DND-41 (cell line): Measurements from ENCODE around the gene CDH10.

ENCODE experiments used
- ATAC-seq: fragments of 200-7000 bp; cut with Tn5 transposase; 3 replicates; pipeline ENCODE4 v1.9.1; 2021; ENCODE audit warnings: low read depth; ENCODE audit not compliant: insufficient read depth
- DNase-seq: peaks from one replicate; pipeline ENCODE4 v3.0.0-alpha.2; 2020
- H2AFZ ChIP-seq: 2 replicates; pipeline ENCODE4 v1.6.0; 2012; ENCODE audit warnings: low read depth, low read length
- H3K27ac ChIP-seq: 2 replicates; pipeline ENCODE4 v1.5.1; 2012; ENCODE audit warnings: low read length, inconsistent platforms
- H3K27me3 ChIP-seq: fragments of 200-600 bp; sonication (generic); 2 replicates; pipeline ENCODE4 v1.6.0; 2012; ENCODE audit warnings: low read length, mild to moderate bottlenecking, inconsistent platforms; ENCODE audit not compliant: insufficient read depth, poor library complexity
- H3K36me3 ChIP-seq: 2 replicates; pipeline ENCODE4 v1.5.1; 2012; ENCODE audit warnings: low read length, inconsistent platforms; ENCODE audit not compliant: insufficient read depth
- H3K4me1 ChIP-seq: 2 replicates; pipeline ENCODE4 v1.5.1; 2012; ENCODE audit warnings: mild to moderate bottlenecking, low read length; ENCODE audit not compliant: insufficient read depth
- H3K4me2 ChIP-seq: 2 replicates; pipeline ENCODE4 v1.6.0; 2012; ENCODE audit warnings: mild to moderate bottlenecking, moderate library complexity, low read length, inconsistent platforms; ENCODE audit not compliant: insufficient read depth
- H3K4me3 ChIP-seq, 2 experiments: fragments of 200-600 bp in 1 of 2; shearing (Covaris generic) in 1 of 2; 2 replicates each; pipeline ENCODE4 v1.5.1; 2012 to 2016; ENCODE audit warnings: inconsistent platforms in 2 of 2, low read length in 2 of 2, mild to moderate bottlenecking in 2 of 2, low read depth in 1 of 2, moderate library complexity in 1 of 2
- H3K79me2 ChIP-seq: 2 replicates; pipeline ENCODE4 v1.6.0; 2012; ENCODE audit warnings: low read length, inconsistent platforms; ENCODE audit not compliant: insufficient read depth
- H3K9ac ChIP-seq: 2 replicates; pipeline ENCODE4 v1.6.0; 2012; ENCODE audit warnings: low read depth, mild to moderate bottlenecking, inconsistent platforms, low read length, moderate library complexity
- H3K9me3 ChIP-seq: 2 replicates; pipeline ENCODE4 v1.5.1; 2012; ENCODE audit warnings: low read length, moderate library complexity, mild to moderate bottlenecking, inconsistent platforms; ENCODE audit not compliant: insufficient read depth, severe bottlenecking
- H4K20me1 ChIP-seq: 2 replicates; pipeline ENCODE4 v1.6.0; 2012; ENCODE audit warnings: low read length; ENCODE audit not compliant: insufficient read depth
- EZH2 ChIP-seq: IDR thresholded peaks from 3 replicates; pipeline ENCODE4 v1.6.1; 2012; ENCODE audit warnings: borderline replicate concordance, low read depth, mild to moderate bottlenecking, moderate library complexity, low read length, inconsistent platforms; ENCODE audit not compliant: severe bottlenecking
- TF ChIP-seq, protein P1 (sequence below): IDR thresholded peaks from 2 replicates; pipeline ENCODE4 v1.5.1; 2012; ENCODE audit warnings: borderline replicate concordance, low read length, moderate library complexity, mild to moderate bottlenecking; ENCODE audit not compliant: poor library complexity, severe bottlenecking; ENCODE audit errors: extremely low read depth

CDH10 gene

GRCh38 chr5:24555229-24555628 is 89.5 kb downstream of the CDH10 start:
- Histone ChIP-seq H3K4me1 (no peaks in the 10 kb centered on the region), H3K4me2 (no peak overlapping the region), H4K20me1 (no peaks in the 10 kb centered on the region), H3K9ac (no peak overlapping the region), H2AFZ (no peak overlapping the region), H3K79me2 (no peaks in the 10 kb centered on the region), H3K9me3 (no peaks in the 10 kb centered on the region), H3K4me3 (no peak overlapping the region), H3K36me3 (no peaks in the 10 kb centered on the region), H3K27me3 (no peaks in the 10 kb centered on the region), H3K27ac (no peak overlapping the region)
- DNase-seq = no peak
- TF ChIP-seq EZH2 = no peak
- TF ChIP-seq, protein P1, sequence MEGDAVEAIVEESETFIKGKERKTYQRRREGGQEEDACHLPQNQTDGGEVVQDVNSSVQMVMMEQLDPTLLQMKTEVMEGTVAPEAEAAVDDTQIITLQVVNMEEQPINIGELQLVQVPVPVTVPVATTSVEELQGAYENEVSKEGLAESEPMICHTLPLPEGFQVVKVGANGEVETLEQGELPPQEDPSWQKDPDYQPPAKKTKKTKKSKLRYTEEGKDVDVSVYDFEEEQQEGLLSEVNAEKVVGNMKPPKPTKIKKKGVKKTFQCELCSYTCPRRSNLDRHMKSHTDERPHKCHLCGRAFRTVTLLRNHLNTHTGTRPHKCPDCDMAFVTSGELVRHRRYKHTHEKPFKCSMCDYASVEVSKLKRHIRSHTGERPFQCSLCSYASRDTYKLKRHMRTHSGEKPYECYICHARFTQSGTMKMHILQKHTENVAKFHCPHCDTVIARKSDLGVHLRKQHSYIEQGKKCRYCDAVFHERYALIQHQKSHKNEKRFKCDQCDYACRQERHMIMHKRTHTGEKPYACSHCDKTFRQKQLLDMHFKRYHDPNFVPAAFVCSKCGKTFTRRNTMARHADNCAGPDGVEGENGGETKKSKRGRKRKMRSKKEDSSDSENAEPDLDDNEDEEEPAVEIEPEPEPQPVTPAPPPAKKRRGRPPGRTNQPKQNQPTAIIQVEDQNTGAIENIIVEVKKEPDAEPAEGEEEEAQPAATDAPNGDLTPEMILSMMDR = no peak
- ATAC-seq = no peak

- Histone ChIP-seq H3K9me3 (no peaks in the 10 kb centered on the region), H3K79me2 (no peaks in the 10 kb centered on the region), H3K4me1 (no peaks in the 10 kb centered on the region), H3K36me3 (no peaks in the 10 kb centered on the region), H4K20me1 (no peaks in the 10 kb centered on the region), H3K27me3 (no peaks in the 10 kb centered on the region), H2AFZ (no peak overlapping the region), H3K27ac (no peak overlapping the region), H3K9ac (no peak overlapping the region), H3K4me3 (no peak overlapping the region), H3K4me2 (no peak overlapping the region)
- DNase-seq = no peak
- no peak for ATAC-seq
- TF ChIP-seq, protein P1 = no peak
- TF ChIP-seq EZH2 = no peak
Observed at GRCh38 chr5:24547132-24547531, 97.6 kb downstream of the CDH10 start.

DNA sequence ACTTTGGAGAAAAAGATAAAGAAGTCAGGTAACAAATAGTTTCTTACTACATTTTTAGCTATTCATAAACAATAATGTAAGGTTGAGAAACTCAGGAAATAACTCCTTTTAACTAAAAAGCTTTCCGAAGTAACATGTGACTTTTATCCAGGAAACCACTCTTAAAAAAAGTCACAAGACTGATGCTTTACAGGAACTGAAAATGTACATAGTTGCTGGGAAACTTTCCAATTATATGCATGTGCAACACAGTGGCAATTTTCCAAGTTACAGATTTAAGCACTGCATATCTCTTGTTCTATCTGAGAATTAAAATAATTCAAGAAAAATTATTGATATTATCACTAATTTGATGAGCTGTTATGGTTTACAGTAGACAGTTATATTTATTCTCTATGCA is 105.2 kb downstream of the CDH10 start:
- no peak overlapping the region for H2AFZ ChIP-seq
- H4K20me1 ChIP-seq = no peaks in the 10 kb centered on the region
- H3K4me2 ChIP-seq = no peak overlapping the region
- H3K4me3 ChIP-seq = no peak overlapping the region
- no peaks in the 10 kb centered on the region for H3K79me2 ChIP-seq
- no peaks in the 10 kb centered on the region for H3K4me1 ChIP-seq
- DNase-seq = no peak
- no peak overlapping the region for H3K9ac ChIP-seq
- no peak for ATAC-seq
- TF ChIP-seq, protein P1 = no peak
- TF ChIP-seq EZH2 = no peak
- H3K27ac ChIP-seq = no peak overlapping the region
- no peaks in the 10 kb centered on the region for H3K9me3 ChIP-seq
- H3K36me3 ChIP-seq = no peaks in the 10 kb centered on the region
- H3K27me3 ChIP-seq = no peaks in the 10 kb centered on the region

GRCh38 chr5:24538346-24538745 is 106.4 kb downstream of the CDH10 start:
- H2AFZ ChIP-seq = no peak overlapping the region
- no peak overlapping the region for H3K4me2 ChIP-seq
- no peaks in the 10 kb centered on the region for H3K27me3 ChIP-seq
- no peak overlapping the region for H3K9ac ChIP-seq
- no peak overlapping the region for H3K4me3 ChIP-seq
- no peaks in the 10 kb centered on the region for H3K9me3 ChIP-seq
- DNase-seq (no peak), ATAC-seq (no peak)
- H3K27ac ChIP-seq = no peak overlapping the region
- H3K36me3 ChIP-seq = no peaks in the 10 kb centered on the region
- H4K20me1 ChIP-seq = no peaks in the 10 kb centered on the region
- TF ChIP-seq EZH2 = no peak
- TF ChIP-seq, protein P1 = no peak
- no peaks in the 10 kb centered on the region for H3K4me1 ChIP-seq
- H3K79me2 ChIP-seq = no peaks in the 10 kb centered on the region
